Measurements from ENCODE around the gene SOX18.
A peak's percentile ranks its signal among the peaks of the same experiment; 100 is the strongest.

The SOX18 gene

GRCh38 chr20:64029293-64030117, 19.9 kb downstream of the SOX18 start:
- ATAC-seq, result no peak
- TF ChIP-seq ZFP3 (CRISPR knock-in tag; IDR thresholded peaks at IDR 0.05) (no peak), GLIS3 (CRISPR knock-in tag; IDR thresholded peaks at IDR 0.05) (no peak), BACH2 (CRISPR knock-in tag; IDR thresholded peaks at IDR 0.05; ENCODE audit: borderline replicate concordance) (no peak), ISL1 (CRISPR knock-in tag; IDR thresholded peaks at IDR 0.05) (no peak), ZNF565 (CRISPR knock-in tag; conservative IDR thresholded peaks at IDR 0.05; ENCODE audit: low read depth) (no peak), OSR1 (CRISPR knock-in tag; IDR thresholded peaks at IDR 0.05) (no peak), CSDC2 (CRISPR knock-in tag; IDR thresholded peaks at IDR 0.05) (no peak), PATZ1 (CRISPR knock-in tag; IDR thresholded peaks at IDR 0.05; ENCODE audit: borderline replicate concordance) (no peak)

- ATAC-seq, result no peak
- no peak for TF ChIP-seq TOX (CRISPR knock-in tag; IDR thresholded peaks at IDR 0.05; ENCODE audit: borderline replicate concordance)
- no peak for TF ChIP-seq OSR1 (CRISPR knock-in tag; IDR thresholded peaks at IDR 0.05)
- no peak for TF ChIP-seq CREB5 (CRISPR knock-in tag; IDR thresholded peaks at IDR 0.05; ENCODE audit: low read depth)
- TF ChIP-seq ZFP3 (CRISPR knock-in tag; IDR thresholded peaks at IDR 0.05), result no peak
- TF ChIP-seq RARB (CRISPR knock-in tag; IDR thresholded peaks at IDR 0.05), result no peak
- no peak for TF ChIP-seq GLIS3 (CRISPR knock-in tag; IDR thresholded peaks at IDR 0.05)
These were observed 21.3 kb downstream of the SOX18 start for GRCh38 chr20:64027981-64028685.

GRCh38 chr20:64025826-64026412, 23.5 kb downstream of the SOX18 start:
- TF ChIP-seq TSHZ2 (CRISPR knock-in tag; IDR thresholded peaks at IDR 0.05) (no peak), OSR1 (CRISPR knock-in tag; IDR thresholded peaks at IDR 0.05) (no peak), ZNF8 (CRISPR knock-in tag; IDR thresholded peaks at IDR 0.05) (no peak), RARB (CRISPR knock-in tag; IDR thresholded peaks at IDR 0.05) (no peak), BACH2 (CRISPR knock-in tag; IDR thresholded peaks at IDR 0.05; ENCODE audit: borderline replicate concordance) (no peak), ZFP3 (CRISPR knock-in tag; IDR thresholded peaks at IDR 0.05) (no peak), GLIS3 (CRISPR knock-in tag; IDR thresholded peaks at IDR 0.05) (no peak), TOX (CRISPR knock-in tag; IDR thresholded peaks at IDR 0.05; ENCODE audit: borderline replicate concordance) (no peak), CSDC2 (CRISPR knock-in tag; IDR thresholded peaks at IDR 0.05) (no peak)
- peak; percentile 32; the same call in 1 of the 3 replicates for ATAC-seq

- TF ChIP-seq GLIS3 (CRISPR knock-in tag; IDR thresholded peaks at IDR 0.05) (no peak), TCF4 (CRISPR knock-in tag; IDR thresholded peaks at IDR 0.05; ENCODE audit: borderline replicate concordance) (no peak), ZFP30 (CRISPR knock-in tag; IDR thresholded peaks at IDR 0.05) (no peak), ZNF70 (CRISPR knock-in tag; IDR thresholded peaks at IDR 0.05) (no peak), POU6F1 (CRISPR knock-in tag; IDR thresholded peaks at IDR 0.05; ENCODE audit: borderline replicate concordance, low read depth) (no peak), TSHZ2 (CRISPR knock-in tag; IDR thresholded peaks at IDR 0.05) (no peak), ISL1 (CRISPR knock-in tag; IDR thresholded peaks at IDR 0.05) (no peak), CSDC2 (CRISPR knock-in tag; IDR thresholded peaks at IDR 0.05) (no peak), OSR1 (CRISPR knock-in tag; IDR thresholded peaks at IDR 0.05) (no peak), ZFP3 (CRISPR knock-in tag; IDR thresholded peaks at IDR 0.05) (no peak), RARB (CRISPR knock-in tag; IDR thresholded peaks at IDR 0.05) (no peak), ZC3H10 (CRISPR knock-in tag; IDR thresholded peaks at IDR 0.05) (no peak), ARNTL (CRISPR knock-in tag; IDR thresholded peaks at IDR 0.05; ENCODE audit: borderline replicate concordance, low read depth) (no peak)
- no peak for ATAC-seq
These were observed 24.2 kb downstream of the SOX18 start for GRCh38 chr20:64025101-64025825.
